GM12892 (cell line): ENCODE measurements around the gene OAS1.

Source experiments
- DNase-seq: peaks from one replicate; pipeline ENCODE4 v3.0.0; 2011; ENCODE audit not compliant: insufficient read length
- FAIRE-seq: peaks from 2 replicates; lab custom pipeline; 2011; peaks lifted over from hg19 to GRCh38; lab: Jason Lieb, UNC
- POLR2A ChIP-seq: IDR thresholded peaks from 2 replicates; pipeline ENCODE4 v1.6.1; 2011; ENCODE audit warnings: low read depth, low read length, control low read depth
- POLR2AphosphoS5 ChIP-seq: IDR thresholded peaks from 2 replicates; pipeline ENCODE4 v1.6.1; 2011; ENCODE audit warnings: low read depth, low read length, control low read depth
- TAF1 ChIP-seq: IDR thresholded peaks from 2 replicates; pipeline ENCODE4 v1.6.1; 2011; ENCODE audit warnings: low read depth, mild to moderate bottlenecking, control low read depth, low read length, borderline replicate concordance

Gene OAS1

DNA sequence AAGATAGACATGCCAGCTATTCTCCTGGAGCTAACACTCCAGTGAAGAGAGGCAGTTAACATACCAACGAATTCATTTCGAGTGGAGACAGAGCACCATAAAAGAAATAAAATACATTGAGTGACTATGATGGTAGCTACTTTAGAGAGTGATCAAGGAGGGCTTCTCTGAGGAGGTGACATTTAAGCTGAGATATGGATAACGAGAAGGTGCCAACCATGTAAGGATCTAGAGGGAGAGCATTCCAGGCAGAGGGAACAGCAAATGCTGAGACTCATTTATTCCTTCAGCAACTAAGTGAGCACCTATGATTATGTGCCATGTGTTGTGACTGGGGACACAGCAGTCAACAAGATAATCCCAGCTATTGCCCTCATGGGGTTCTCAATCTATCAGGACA, 28.3 kb upstream of the OAS1 start:
- FAIRE-seq, result no peak
- TF ChIP-seq POLR2AphosphoS5, result no peak
- no peak for DNase-seq

GRCh38 chr12:112879191-112879705, 27.5 kb upstream of the OAS1 start:
- FAIRE-seq (no peak), DNase-seq (no peak)
- TF ChIP-seq POLR2A, result no peak
- no peak for TF ChIP-seq TAF1

GRCh38 chr12:112881602-112882001, 25.2 kb upstream of the OAS1 start:
- DNase-seq (no peak), FAIRE-seq (no peak)
- TF ChIP-seq POLR2A (no peak), POLR2AphosphoS5 (no peak), TAF1 (no peak)

- no peak for TF ChIP-seq POLR2AphosphoS5
- no peak for TF ChIP-seq POLR2A
- no peak for TF ChIP-seq TAF1
- FAIRE-seq (no peak), DNase-seq (no peak)
These were observed 21.5 kb upstream of the OAS1 start for GRCh38 chr12:112885236-112885635.

DNA sequence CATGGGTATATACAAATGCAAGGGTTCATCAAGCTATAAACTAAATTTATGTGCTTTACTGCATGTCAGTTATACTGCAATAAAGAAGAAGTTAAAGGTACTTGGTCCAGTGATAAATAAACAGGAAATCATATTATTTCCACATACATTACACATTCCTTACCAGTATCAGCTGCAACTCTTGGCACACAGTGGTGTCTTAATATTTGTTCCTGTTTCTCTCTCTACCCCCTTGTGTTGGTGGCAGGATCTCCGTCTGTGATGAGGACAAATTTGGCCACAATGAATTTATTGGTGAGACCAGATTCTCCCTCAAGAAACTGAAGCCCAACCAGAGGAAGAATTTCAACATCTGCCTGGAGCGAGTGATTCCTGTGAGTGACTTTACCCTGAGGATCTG, 19.2 kb upstream of the OAS1 start:
- DNase-seq (no peak), FAIRE-seq (no peak)
- TF ChIP-seq POLR2A, result no peak
- no peak for TF ChIP-seq TAF1
- TF ChIP-seq POLR2AphosphoS5, result no peak

GRCh38 chr12:112891093-112892024, 15.4 kb upstream of the OAS1 start:
- FAIRE-seq (no peak), DNase-seq (no peak)
- TF ChIP-seq POLR2A, result no peak
- TF ChIP-seq POLR2AphosphoS5, result no peak
- TF ChIP-seq TAF1, result no peak

DNA sequence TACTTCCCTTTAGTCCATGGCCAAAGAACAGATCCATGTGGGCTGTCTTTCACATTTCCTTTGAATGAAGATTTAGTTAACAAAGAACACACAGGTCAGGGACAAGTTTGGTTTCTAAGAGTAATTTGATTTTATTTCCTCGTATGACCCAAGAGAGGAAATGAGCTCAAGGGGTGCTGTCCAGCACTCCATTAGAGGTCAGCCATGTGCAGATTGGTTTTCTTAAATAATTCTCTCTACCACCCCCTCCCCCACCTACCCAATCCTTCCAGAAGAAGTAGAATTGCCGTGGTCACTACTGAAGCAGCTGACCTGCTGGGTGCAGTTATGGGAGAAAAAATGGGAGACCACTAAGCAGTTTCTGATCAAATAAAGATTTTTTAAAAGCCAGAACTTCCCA, 13.9 kb upstream of the OAS1 start:
- TF ChIP-seq POLR2A, result no peak
- TF ChIP-seq POLR2AphosphoS5, result no peak
- TF ChIP-seq TAF1, result no peak
- FAIRE-seq (no peak), DNase-seq (no peak)

- FAIRE-seq, result peak; percentile 24
- no peak for DNase-seq
- TF ChIP-seq TAF1 (no peak), POLR2A (no peak), POLR2AphosphoS5 (no peak)
These were observed 12.6 kb upstream of the OAS1 start for GRCh38 chr12:112894128-112894527.

GRCh38 chr12:112898380-112898779, 8.4 kb upstream of the OAS1 start:
- no peak for FAIRE-seq

DNA sequence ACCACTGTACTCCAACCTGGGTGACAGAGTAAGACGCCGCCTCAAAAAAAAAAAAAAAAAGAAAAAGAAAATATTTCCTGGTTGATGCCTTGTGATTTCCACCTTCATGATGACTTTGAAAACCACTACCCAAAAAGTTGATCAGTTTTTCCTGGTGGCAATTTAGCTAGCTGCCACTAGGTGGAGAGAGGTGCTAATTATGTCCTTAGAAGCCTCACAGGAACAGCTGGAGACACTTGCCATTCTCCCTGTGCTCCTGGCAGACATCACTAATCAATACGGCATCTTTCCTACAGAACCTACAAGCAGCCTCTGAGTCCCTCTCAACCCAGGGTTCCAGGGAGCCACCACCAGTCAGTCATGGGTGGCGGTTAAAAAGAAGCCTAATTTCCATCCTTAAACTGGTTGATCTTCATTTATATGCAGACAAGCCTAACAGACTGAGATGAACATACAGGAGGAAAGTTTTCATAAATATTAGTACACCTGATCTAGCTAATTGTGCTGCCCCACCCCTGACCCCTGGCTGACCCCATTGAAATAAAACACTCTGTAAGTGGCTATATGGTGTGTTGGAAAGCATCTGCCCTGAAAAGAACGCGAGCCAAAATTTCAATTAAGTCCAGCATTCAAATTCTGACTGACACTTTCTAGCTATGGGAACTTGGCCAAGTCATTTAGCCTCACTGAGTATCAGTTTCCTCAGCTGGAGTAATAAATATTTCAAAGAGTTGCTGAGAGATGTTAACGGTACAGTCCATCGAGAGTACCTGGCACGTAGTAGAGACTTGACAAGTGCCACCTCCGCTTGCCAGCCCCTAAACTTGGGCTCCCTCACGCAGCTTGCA, 6.2 kb upstream of the OAS1 start:
- FAIRE-seq (peak; percentile 62), DNase-seq (no peak)
- TF ChIP-seq POLR2A (no peak), TAF1 (no peak), POLR2AphosphoS5 (no peak)

More at GRCh38 chr12:112898380-112898779, 8.4 kb upstream of the OAS1 start:
- no peak for DNase-seq
- TF ChIP-seq POLR2A, result no peak
- TF ChIP-seq POLR2AphosphoS5, result no peak
- no peak for TF ChIP-seq TAF1

- no peak for FAIRE-seq
- TF ChIP-seq TAF1, result no peak
- no peak for TF ChIP-seq POLR2AphosphoS5
- TF ChIP-seq POLR2A, result no peak
- DNase-seq, result no peak
These were observed 5.5 kb upstream of the OAS1 start for GRCh38 chr12:112901271-112901670.

DNA sequence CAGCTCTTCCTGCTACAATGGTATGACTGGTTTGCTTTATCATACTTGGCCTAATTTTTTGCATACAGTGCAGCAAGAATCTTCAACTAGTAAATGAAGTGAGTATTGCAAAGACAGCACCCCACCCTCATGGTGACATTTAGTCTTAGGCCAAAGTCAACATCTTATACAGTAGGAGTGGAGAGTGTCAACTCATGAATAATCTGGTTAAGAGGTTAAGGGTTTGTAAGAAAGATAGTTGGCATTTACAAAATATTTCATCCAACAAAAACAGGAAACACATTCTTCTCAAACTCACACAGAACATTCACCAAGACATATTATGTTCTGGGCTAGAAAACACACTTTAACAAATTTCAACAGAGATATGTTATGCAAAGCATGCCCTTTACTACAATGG, 2.2 kb upstream of the OAS1 start:
- no peak for FAIRE-seq
- DNase-seq, result no peak
- TF ChIP-seq POLR2AphosphoS5 (no peak), TAF1 (no peak), POLR2A (no peak)
